Activated CD4-positive, alpha-beta T cell treated with anti-CD3 and anti-CD28 coated beads, Interleukin-2, amount 50 U/mL, for 24 hours (primary cell): ENCODE measurements around the gene MED13L.
"Not testable (repeated sequence)": the region's sequence is repeated elsewhere in the genome, so short reads cannot be mapped to it uniquely, and the experiment has no call there.

Experiments
- DNase-seq, 2 donors: peaks; one replicate each; pipeline ENCODE4 v3.0.0-alpha.2; 2020; ENCODE audit warnings: low read depth in 1 of 2, low spot score in 1 of 2

MED13L gene

GRCh38 chr12:116133636-116134214 lies 143.8 kb downstream of the MED13L start:
- no peak for DNase-seq

GRCh38 chr12:116133149-116133548 lies 144.3 kb downstream of the MED13L start:
- DNase-seq = no peak

- not testable (repeated sequence) for DNase-seq
Observed at GRCh38 chr12:116131987-116132386, 145.5 kb downstream of the MED13L start.

DNA sequence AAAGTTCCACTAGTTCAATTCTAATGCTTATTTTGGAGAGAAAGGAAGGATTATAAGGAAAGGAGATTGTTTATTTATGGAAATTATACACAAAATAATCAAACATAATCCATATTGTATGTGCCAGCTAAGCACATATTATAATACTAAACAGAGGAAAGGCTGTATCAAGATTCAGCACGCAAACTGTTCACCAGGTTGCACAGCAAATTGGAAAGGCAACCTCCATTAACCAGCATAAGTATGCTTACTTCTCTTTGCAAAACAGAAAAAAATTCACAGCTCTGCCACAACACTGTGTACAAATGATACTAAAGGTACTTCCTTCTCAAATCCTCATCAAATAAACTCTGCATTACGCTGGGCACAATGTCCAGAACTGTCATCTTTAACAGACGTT lies 146.3 kb downstream of the MED13L start:
- DNase-seq = no peak

DNA sequence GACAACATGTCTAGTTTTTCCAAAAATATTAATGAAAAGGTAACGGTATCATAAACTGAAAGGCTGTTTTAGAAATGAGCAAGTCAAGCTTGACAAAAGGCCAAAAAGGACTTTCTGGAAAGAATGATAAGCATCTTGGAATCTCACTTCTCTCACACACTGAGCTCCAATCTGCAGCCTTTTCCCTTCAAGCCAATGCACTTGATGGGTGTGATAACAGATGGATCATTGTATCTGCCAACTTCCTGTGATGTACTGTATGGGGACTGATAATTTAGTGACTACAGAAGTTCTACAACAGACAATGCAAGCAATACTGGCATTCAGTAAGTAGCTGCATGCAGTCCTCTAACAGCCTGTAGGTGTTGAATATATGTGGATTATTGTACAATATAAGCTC lies 147.1 kb downstream of the MED13L start:
- DNase-seq = no peak

GRCh38 chr12:116128779-116129178 lies 148.7 kb downstream of the MED13L start:
- no peak for DNase-seq

DNA sequence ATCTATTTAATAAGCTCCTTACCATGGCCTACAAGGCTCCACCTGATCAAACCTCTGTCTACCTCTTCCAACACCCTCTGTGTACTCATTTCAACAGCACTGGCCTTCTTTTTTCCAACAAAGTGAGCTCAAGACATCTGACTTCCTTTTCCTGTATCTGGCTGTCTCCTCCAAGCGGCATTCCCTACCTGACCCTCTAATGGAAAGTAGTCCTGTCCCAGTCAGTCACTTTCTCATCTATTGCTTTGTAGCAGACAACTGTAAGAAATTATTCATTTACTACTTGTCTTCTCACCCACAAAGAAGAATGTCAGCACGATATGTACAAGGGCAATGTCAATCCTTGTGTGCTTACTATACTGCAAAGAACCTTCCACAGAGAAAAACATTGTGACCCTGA lies 149.6 kb downstream of the MED13L start:
- DNase-seq = no peak

DNA sequence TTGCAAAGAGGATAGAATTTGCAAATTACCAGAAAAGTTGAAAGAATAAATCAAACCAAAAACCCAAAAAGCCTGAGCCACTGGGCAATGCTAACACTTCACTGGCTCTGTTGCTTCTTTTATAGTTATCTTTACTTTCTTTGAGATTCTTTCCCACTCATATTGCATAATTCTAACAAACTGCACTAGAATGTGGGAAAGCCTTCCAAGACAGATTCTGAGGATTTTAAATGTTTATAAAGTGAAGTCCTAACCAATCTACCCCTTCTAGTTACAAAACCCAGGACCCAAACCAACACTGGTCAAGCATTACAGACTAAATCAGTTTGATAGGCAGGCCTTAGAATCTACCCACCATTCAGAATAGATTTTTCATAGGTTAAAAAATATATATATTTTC lies 150.9 kb downstream of the MED13L start:
- no peak for DNase-seq

- no peak for DNase-seq
Observed at GRCh38 chr12:116125956-116126566, 151.4 kb downstream of the MED13L start.

DNA sequence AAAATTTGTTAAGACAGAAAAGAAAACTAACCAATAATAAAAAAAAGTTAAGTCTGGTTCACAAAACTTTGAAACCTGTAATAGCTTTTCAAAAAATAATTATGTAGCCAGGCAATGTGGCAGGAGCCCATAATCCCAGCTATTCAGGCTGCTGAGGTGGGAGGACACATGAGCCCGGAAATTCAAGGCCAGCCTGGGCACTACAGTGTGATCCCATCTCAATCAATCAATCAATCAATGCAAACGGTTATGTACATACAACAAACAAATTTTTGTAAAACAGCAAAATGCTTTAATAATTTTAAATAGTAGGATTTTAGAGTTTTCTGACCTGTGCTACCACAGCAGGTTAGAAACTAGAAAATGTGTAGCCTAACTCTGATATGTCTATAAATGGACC lies 152.4 kb downstream of the MED13L start:
- no peak for DNase-seq

GRCh38 chr12:116123451-116124258 lies 153.8 kb downstream of the MED13L start:
- peak in 1 of 2 donors; percentile 22 for DNase-seq

DNA sequence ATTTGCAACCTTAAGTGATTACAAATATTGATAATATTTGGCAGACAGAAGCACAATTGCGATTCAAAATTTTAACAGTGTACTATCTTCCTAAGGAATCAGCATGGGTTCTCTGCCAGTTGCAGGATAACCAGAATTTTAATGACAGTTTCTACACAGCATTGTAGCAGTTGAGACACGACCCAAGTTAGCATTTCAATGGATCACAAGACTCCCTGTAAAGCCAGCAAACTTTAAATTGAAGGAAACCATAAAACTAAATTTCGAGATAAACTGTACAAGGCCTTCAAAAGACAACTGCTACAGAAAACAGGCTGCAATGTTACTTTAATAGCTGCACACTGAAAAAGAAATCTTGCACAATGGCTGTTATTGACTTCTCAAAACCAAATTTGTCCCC lies 154.9 kb downstream of the MED13L start:
- no peak for DNase-seq

GRCh38 chr12:116121453-116121871 lies 156.0 kb downstream of the MED13L start:
- no peak for DNase-seq

DNA sequence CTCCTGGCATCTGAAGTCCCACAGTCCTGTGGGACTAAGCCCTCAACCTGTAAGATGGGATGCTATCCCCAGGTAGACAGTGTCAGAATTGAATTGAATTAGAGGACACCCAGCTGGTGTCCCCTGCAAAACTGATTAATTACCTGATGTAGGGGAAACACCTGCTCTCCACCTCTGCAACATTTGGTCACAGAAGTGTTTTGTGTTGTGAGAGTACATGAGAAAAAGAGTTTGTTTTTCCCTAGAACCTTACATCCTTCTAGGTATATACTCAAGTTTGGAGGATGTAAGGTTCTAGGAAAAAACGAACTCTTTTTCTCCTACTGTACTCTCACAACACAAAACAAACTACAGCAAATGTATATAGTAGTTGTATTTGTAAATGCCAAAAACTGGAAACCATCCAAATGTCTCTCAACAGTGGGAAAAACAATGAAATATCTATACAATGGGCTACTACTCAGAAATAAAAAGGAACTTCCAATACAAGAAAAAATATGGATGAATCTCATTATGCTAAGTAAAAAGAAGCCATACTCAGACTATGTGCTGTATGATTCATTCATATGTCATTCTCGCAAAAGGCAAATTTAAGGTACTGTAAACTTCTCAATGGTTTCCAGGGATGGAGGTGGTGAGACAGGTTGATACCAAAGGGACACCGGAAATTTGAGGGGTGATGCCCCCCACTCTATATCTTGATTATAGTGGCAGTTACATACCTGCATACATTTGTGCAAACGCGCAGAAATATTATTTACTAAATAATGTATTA lies 160.7 kb downstream of the MED13L start:
- DNase-seq = no peak

- DNase-seq = no peak
Observed at GRCh38 chr12:116113398-116114130, 163.9 kb downstream of the MED13L start.

- no peak for DNase-seq
Observed at GRCh38 chr12:116106870-116107269, 170.6 kb downstream of the MED13L start.

- DNase-seq = no peak
Observed at GRCh38 chr12:116104167-116104767, 173.2 kb downstream of the MED13L start.

DNA sequence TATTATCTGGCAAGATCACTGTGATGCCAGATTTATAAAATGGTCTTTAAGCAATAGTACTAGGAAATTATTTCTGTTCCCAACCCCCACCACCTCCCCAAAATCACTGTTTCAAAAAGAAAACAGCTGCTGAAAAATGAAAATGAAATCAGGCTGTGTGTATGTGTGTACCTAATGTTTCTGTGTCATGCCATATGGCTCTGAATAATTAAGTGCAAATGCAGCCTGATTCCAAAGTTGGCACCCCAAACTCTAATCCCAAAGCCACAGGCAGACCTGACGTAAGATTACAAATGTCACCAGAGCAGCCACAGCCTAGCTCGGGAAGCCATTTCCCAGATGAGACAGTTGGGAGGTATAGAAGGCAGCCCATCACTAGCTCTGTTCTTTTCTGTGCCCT lies 175.5 kb downstream of the MED13L start:
- DNase-seq = no peak

DNA sequence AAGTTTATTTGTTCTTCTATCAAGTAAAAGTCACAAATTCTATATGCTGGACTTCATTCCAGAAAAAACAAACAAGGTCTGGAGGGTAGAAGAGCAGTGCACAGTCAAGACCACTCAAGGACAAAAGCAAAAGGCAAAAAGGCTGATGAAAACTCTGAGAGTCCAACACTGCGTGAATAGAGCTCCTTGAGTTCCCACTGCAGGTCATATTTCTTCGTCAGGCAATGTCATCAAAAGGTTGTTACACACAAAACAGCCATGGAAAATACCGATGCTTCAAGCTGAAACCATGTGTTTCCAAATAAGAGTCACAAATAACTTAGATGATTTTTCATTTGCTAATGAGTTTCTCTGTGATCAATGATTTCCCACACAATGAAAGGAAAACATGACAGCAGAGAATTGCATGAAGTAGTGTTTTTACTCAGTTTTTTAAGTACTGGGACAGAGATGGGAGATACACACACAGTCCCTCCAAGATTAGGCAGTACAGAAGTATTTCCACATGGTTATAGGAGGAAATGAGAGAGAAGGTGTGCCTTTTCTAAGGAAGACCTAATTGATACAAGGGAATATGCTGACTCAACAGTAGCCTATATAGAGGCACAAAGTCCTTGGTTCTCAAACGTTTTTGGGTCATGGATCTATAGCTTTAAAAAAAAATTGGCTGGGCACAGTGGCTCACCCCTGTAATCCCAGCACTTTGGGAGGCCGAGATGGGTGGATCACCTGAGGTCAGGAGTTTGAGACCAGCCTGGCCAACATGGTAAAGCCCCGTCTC lies 177.7 kb downstream of the MED13L start:
- no peak for DNase-seq

DNA sequence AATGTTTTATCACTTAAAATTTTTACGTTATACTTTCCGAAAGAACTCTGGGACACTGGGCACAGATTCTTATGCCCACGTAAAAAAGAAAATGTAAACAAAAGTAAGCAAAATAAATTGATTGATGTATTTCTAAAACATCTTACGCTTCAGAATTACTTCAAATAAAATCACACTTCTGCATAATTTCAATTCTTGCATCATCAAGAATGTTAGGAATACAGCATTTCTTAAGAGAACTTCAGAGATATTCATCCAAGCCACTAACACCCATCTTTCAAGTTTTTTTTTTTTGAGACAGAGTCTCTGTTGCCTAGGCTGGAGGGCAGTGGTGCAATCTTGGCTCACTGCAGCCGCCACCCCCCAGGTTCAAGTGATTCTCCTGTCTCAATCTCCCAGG lies 180.6 kb downstream of the MED13L start:
- no peak for DNase-seq
